Left ventricle myocardium inferior (tissue), 1 donor: Measurements from ENCODE around the gene MRM2. TPM values are rescaled to one million over a fixed set of nuclear protein-coding genes. Genes with fewer than 3 reads are reported as not detected.

Source experiments
- DNase-seq: peaks from one replicate; pipeline ENCODE4 v3.0.0-alpha.2; 2020
- H3K27ac ChIP-seq: fragments of 200-600 bp; replicated peaks from 2 replicates; pipeline ENCODE4 v1.8.0; 2021
- H3K27me3 ChIP-seq: fragments of 200-600 bp; 2 replicates; pipeline ENCODE4 v1.8.0; 2021; ENCODE audit warnings: low read depth
- H3K36me3 ChIP-seq: fragments of 200-600 bp; 2 replicates; pipeline ENCODE4 v1.8.0; 2021
- H3K4me1 ChIP-seq: fragments of 200-600 bp; 2 replicates; pipeline ENCODE4 v1.8.0; 2021
- H3K4me3 ChIP-seq: fragments of 200-600 bp; 2 replicates; pipeline ENCODE4 v1.8.0; 2021; ENCODE audit warnings: mild to moderate bottlenecking, moderate library complexity
- H3K9me3 ChIP-seq: fragments of 200-600 bp; replicated peaks from 2 replicates; pipeline ENCODE4 v1.8.0; 2021
- CTCF ChIP-seq: fragments of 200-600 bp; IDR thresholded peaks from 2 replicates; pipeline ENCODE4 v1.8.0; 2021; ENCODE audit warnings: antibody characterized with exemption, mild to moderate bottlenecking, borderline replicate concordance
- intact Hi-C: fragments of 100-400 bp; cut with micrococcal nuclease; formaldehyde crosslinking; loops from one replicate; pipeline ENCODE4 v1.11.0; 2022
- total RNA-seq: library from RNA; stranded (reverse); fragmentation: NEBNext Ultra II Directional; extraction: Animal tissue kit (Norgen Biotek cat#: 25700); gene quantifications from one replicate; pipeline ENCODE4 v1.2.1, GENCODE V29; 2021
- donor health status: DM: no; HTN: yes; CAD: no; lungs with severe emphysema.

MRM2 gene
- total RNA-seq, 1 donor from 2014 or later, result 19.9 TPM

GRCh38 chr7:2266911-2267310 is 24.9 kb upstream of the MRM2 start:
- H3K27me3 ChIP-seq, result no peaks in the 10 kb centered on the region
- H3K27ac ChIP-seq, result no peak overlapping the region
- H3K4me1 ChIP-seq, result peaks cover 18% of the 10 kb centered on the region
- no peak overlapping the region for H3K4me3 ChIP-seq
- intact Hi-C loops, result no loop called here
- H3K9me3 ChIP-seq, result no peaks in the 10 kb centered on the region
- peaks cover 36% of the 10 kb centered on the region for H3K36me3 ChIP-seq
- TF ChIP-seq CTCF, result no peak
- no peak for DNase-seq

GRCh38 chr7:2264158-2264557 is 22.2 kb upstream of the MRM2 start:
- Histone ChIP-seq H3K4me3 (no peak overlapping the region), H3K4me1 (no peaks in the 10 kb centered on the region), H3K9me3 (no peaks in the 10 kb centered on the region), H3K36me3 (peaks cover 27% of the 10 kb centered on the region), H3K27ac (no peak overlapping the region), H3K27me3 (no peaks in the 10 kb centered on the region)
- DNase-seq, result no peak
- intact Hi-C loops, result no loop called here
- TF ChIP-seq CTCF, result no peak

- intact Hi-C loops, result no loop called here
- no peak for TF ChIP-seq CTCF
- no peak overlapping the region for H3K4me3 ChIP-seq
- H3K36me3 ChIP-seq, result peaks cover 27% of the 10 kb centered on the region
- DNase-seq, result no peak
- no peaks in the 10 kb centered on the region for H3K4me1 ChIP-seq
- H3K27ac ChIP-seq, result no peak overlapping the region
- H3K9me3 ChIP-seq, result no peaks in the 10 kb centered on the region
- no peaks in the 10 kb centered on the region for H3K27me3 ChIP-seq
Measured at GRCh38 chr7:2263176-2263575, 21.2 kb upstream of the MRM2 start.

DNA sequence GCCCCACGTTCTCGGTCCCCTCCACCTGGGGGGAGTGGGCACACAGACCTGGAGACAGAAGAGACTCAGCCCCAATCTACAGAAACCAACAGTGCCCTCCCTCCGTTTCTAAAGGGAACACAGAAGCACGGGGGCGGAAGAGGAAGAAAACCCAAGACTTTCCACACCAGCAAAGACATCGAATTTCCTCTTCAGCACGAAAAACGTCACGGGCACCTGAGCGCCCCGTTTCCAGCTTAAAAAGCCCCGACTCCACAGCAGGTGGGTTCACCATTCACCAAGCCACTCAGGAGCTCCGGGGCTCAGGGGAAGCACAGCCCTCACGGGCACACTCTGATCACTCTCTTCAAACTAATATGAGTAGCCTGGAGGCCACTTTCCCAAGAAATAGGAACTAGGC is 19.6 kb upstream of the MRM2 start:
- H3K27me3 ChIP-seq, result no peaks in the 10 kb centered on the region
- intact Hi-C loops, result no loop called here
- no peak for DNase-seq
- TF ChIP-seq CTCF, result no peak
- H3K27ac ChIP-seq, result no peak overlapping the region
- H3K9me3 ChIP-seq, result no peaks in the 10 kb centered on the region
- H3K4me1 ChIP-seq, result no peaks in the 10 kb centered on the region
- H3K36me3 ChIP-seq, result peaks cover 36% of the 10 kb centered on the region
- H3K4me3 ChIP-seq, result no peak overlapping the region

DNA sequence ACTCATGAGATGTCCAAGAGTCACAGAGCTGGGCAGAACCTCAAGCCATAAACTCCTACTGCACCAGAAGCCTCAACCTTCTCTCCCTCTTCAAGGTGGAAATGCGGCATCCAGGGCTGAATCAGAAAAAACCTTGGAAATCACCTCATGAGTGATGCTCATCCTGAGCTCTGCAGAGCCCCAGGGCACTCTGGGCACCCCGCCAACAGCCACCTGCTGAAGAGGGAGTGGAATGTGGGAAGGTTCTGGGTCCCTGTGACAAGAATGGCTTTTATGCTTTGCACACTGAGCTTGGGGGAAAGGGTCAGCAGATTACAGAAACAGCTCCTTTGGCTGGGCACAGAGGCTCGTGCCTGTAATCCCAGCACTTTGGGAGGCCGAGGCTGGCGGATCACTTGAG is 18.8 kb upstream of the MRM2 start:
- peaks cover 40% of the 10 kb centered on the region for H3K36me3 ChIP-seq
- no peaks in the 10 kb centered on the region for H3K4me1 ChIP-seq
- H3K27ac ChIP-seq, result no peak overlapping the region
- no peaks in the 10 kb centered on the region for H3K9me3 ChIP-seq
- no peak overlapping the region for H3K4me3 ChIP-seq
- no peak for TF ChIP-seq CTCF
- no peak for DNase-seq
- intact Hi-C loops, result no loop called here
- H3K27me3 ChIP-seq, result no peaks in the 10 kb centered on the region

- intact Hi-C loops, result no loop called here
- H3K27me3 ChIP-seq, result no peaks in the 10 kb centered on the region
- H3K9me3 ChIP-seq, result no peaks in the 10 kb centered on the region
- peaks cover 51% of the 10 kb centered on the region for H3K36me3 ChIP-seq
- TF ChIP-seq CTCF, result no peak
- DNase-seq, result no peak
- no peak overlapping the region for H3K27ac ChIP-seq
- no peaks in the 10 kb centered on the region for H3K4me1 ChIP-seq
- no peak overlapping the region for H3K4me3 ChIP-seq
Measured at GRCh38 chr7:2259480-2259879, 17.5 kb upstream of the MRM2 start.
